Measurements from ENCODE around the gene PHC2.

DNA sequence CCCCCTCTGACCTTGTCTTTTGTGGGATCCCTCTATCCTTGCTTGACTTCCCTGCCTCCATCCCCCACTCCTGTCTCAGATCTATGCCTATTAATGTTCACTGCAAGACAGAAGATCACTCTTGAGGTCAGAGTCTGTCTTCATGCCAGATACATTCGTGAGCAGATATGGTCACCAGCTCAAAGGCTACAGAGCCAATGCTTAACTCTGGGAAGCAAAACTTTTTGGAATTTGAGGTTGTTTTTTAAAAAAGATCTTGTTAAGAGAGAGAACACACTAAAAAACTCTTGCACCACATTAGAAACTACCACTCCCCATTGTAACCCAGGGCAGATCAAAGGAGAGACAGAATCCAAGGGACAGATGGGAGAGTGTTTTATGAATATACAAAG lies 92.9 kb downstream of the PHC2 start:
- TF ChIP-seq JDP2 (CRISPR knock-in tag; IDR thresholded peaks at IDR 0.05; ENCODE audit: borderline replicate concordance) (no peak), MYC (CRISPR knock-in tag; IDR thresholded peaks at IDR 0.05; ENCODE audit: borderline replicate concordance) (no peak), NR3C1 (CRISPR knock-in tag; IDR thresholded peaks at IDR 0.05) (no peak), TAF1 (CRISPR knock-in tag; IDR thresholded peaks at IDR 0.05) (no peak), ELF1 (CRISPR knock-in tag; IDR thresholded peaks at IDR 0.05) (no peak), CHD4 (IDR thresholded peaks at IDR 0.05; ENCODE audit: borderline replicate concordance, low read length) (no peak), FOXP1 (IDR thresholded peaks at IDR 0.05) (no peak), FOXP1 (CRISPR knock-in tag; IDR thresholded peaks at IDR 0.05) (no peak), EZH2 (conservative IDR thresholded peaks at IDR 0.05; ENCODE audit: low read depth, low read length) (no peak), ZFX (CRISPR knock-in tag; IDR thresholded peaks at IDR 0.05; ENCODE audit: low read depth) (no peak), ZBTB7A (CRISPR knock-in tag; IDR thresholded peaks at IDR 0.05) (no peak)
- TF ChIP-seq, protein P1, sequence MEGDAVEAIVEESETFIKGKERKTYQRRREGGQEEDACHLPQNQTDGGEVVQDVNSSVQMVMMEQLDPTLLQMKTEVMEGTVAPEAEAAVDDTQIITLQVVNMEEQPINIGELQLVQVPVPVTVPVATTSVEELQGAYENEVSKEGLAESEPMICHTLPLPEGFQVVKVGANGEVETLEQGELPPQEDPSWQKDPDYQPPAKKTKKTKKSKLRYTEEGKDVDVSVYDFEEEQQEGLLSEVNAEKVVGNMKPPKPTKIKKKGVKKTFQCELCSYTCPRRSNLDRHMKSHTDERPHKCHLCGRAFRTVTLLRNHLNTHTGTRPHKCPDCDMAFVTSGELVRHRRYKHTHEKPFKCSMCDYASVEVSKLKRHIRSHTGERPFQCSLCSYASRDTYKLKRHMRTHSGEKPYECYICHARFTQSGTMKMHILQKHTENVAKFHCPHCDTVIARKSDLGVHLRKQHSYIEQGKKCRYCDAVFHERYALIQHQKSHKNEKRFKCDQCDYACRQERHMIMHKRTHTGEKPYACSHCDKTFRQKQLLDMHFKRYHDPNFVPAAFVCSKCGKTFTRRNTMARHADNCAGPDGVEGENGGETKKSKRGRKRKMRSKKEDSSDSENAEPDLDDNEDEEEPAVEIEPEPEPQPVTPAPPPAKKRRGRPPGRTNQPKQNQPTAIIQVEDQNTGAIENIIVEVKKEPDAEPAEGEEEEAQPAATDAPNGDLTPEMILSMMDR (CRISPR knock-in tag; IDR thresholded peaks at IDR 0.05): no peak
- TF ChIP-seq, protein P2, sequence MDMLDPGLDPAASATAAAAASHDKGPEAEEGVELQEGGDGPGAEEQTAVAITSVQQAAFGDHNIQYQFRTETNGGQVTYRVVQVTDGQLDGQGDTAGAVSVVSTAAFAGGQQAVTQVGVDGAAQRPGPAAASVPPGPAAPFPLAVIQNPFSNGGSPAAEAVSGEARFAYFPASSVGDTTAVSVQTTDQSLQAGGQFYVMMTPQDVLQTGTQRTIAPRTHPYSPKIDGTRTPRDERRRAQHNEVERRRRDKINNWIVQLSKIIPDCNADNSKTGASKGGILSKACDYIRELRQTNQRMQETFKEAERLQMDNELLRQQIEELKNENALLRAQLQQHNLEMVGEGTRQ (IDR thresholded peaks at IDR 0.05; ENCODE audit: low read depth, low read length): no peak
- TF ChIP-seq, protein P2 (CRISPR knock-in tag; IDR thresholded peaks at IDR 0.05; ENCODE audit: borderline replicate concordance): no peak
- TF ChIP-seq, protein P3, sequence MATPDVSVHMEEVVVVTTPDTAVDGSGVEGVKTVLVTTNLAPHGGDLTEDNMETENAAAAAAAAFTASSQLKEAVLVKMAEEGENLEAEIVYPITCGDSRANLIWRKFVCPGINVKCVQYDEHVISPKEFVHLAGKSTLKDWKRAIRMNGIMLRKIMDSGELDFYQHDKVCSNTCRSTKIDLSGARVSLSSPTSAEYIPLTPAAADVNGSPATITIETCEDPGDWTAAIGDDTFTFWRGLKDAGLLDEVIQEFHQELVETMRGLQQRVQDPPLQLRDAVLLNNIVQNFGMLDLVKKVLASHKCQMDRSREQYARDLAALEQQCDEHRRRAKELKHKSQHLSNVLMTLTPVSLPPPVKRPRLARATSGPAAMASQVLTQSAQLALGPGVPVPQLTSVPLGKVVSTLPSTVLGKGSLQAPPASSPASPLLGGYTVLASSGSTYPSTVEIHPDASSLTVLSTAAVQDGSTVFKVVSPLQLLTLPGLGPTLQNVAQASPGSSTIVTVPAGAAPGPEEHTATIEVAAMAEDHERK (CRISPR knock-in tag; IDR thresholded peaks at IDR 0.05; ENCODE audit: low read depth): no peak
- TF ChIP-seq, protein P4, sequence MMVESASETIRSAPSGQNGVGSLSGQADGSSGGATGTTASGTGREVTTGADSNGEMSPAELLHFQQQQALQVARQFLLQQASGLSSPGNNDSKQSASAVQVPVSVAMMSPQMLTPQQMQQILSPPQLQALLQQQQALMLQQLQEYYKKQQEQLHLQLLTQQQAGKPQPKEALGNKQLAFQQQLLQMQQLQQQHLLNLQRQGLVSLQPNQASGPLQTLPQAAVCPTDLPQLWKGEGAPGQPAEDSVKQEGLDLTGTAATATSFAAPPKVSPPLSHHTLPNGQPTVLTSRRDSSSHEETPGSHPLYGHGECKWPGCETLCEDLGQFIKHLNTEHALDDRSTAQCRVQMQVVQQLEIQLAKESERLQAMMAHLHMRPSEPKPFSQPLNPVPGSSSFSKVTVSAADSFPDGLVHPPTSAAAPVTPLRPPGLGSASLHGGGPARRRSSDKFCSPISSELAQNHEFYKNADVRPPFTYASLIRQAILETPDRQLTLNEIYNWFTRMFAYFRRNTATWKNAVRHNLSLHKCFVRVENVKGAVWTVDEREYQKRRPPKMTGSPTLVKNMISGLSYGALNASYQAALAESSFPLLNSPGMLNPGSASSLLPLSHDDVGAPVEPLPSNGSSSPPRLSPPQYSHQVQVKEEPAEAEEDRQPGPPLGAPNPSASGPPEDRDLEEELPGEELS (CRISPR knock-in tag; IDR thresholded peaks at IDR 0.05): no peak

Data from HepG2 (cell line).